Coronary artery (tissue), 2 donors: Measurements from ENCODE around the gene SLC23A2.

Experiments
- DNase-seq: peaks from one replicate; pipeline ENCODE4 v3.0.0-alpha.2; 2017; ENCODE audit warnings: low spot score
- H3K27ac ChIP-seq, 2 donors: fragments of 200-600 bp; sonication (generic); one replicate each; pipeline ENCODE4 v1.5.1; 2016 to 2019
- H3K4me3 ChIP-seq: fragments of 200-600 bp; sonication (generic); 2 replicates; pipeline ENCODE4 v1.5.1; 2016; ENCODE audit warnings: mild to moderate bottlenecking, moderate library complexity
- CTCF ChIP-seq: fragments of 200-600 bp; sonication (generic); IDR thresholded peaks from one replicate; pipeline ENCODE4 v1.5.1; 2019; ENCODE audit warnings: antibody characterized with exemption

Gene SLC23A2

GRCh38 chr20:4814696-4815252 lies 186.5 kb downstream of the SLC23A2 start:
- no peak for DNase-seq
- Histone ChIP-seq H3K4me3 (peak overlapping the region; percentile 41), H3K27ac (peak overlapping the region; percentile 43 to 85)
- no peak for TF ChIP-seq CTCF

- Histone ChIP-seq H3K4me3 (peak overlapping the region; percentile 46), H3K27ac (peak overlapping the region; percentile 43 to 85)
- TF ChIP-seq CTCF, result no peak
- no peak for DNase-seq
Measured at GRCh38 chr20:4813863-4814695, 187.2 kb downstream of the SLC23A2 start.

GRCh38 chr20:4813076-4813862 lies 188.0 kb downstream of the SLC23A2 start:
- peak overlapping the region; percentile 46 for H3K4me3 ChIP-seq
- H3K27ac ChIP-seq, result peak overlapping the region; percentile 43 to 85
- DNase-seq, result no peak
- no peak for TF ChIP-seq CTCF

GRCh38 chr20:4812641-4813075 lies 188.7 kb downstream of the SLC23A2 start:
- Histone ChIP-seq H3K27ac (peak overlapping the region; percentile 43 to 85), H3K4me3 (peak overlapping the region; percentile 46)
- TF ChIP-seq CTCF, result no peak
- no peak for DNase-seq

GRCh38 chr20:4812216-4812615 lies 189.1 kb downstream of the SLC23A2 start:
- Histone ChIP-seq H3K27ac (peak overlapping the region in 1 of 2 donors; percentile 85), H3K4me3 (no peak overlapping the region)
- DNase-seq, result no peak
- no peak for TF ChIP-seq CTCF

GRCh38 chr20:4811661-4812181 lies 189.6 kb downstream of the SLC23A2 start:
- H3K4me3 ChIP-seq, result no peak overlapping the region
- H3K27ac ChIP-seq, result peak overlapping the region in 1 of 2 donors; percentile 85
- TF ChIP-seq CTCF, result no peak
- DNase-seq, result no peak
